SJCRH30 (cell line): ENCODE data around the gene SBF2. TPM values are rescaled to one million over a fixed set of nuclear protein-coding genes. Genes with fewer than 3 reads are reported as not detected.
A peak's percentile ranks its signal among the peaks of the same experiment; 100 is the strongest.

Experiments
- DNase-seq, 2 experiments: peaks; one replicate each; pipeline ENCODE4 v3.0.0-alpha.2; 2015 to 2020
- H3K27ac ChIP-seq: fragments of 250-450 bp; sonication (Bioruptor Pico); 2 replicates; pipeline ENCODE4 v1.5.1; 2020; ENCODE audit warnings: mild to moderate bottlenecking, moderate library complexity
- H3K27me3 ChIP-seq: fragments of 250-450 bp; sonication (Bioruptor Pico); 2 replicates; pipeline ENCODE4 v1.5.1; 2020; ENCODE audit warnings: mild to moderate bottlenecking, moderate library complexity
- H3K36me3 ChIP-seq: fragments of 250-450 bp; sonication (Bioruptor Pico); 2 replicates; pipeline ENCODE4 v1.5.1; 2020; ENCODE audit warnings: mild to moderate bottlenecking, moderate library complexity
- H3K4me1 ChIP-seq: fragments of 250-450 bp; sonication (Bioruptor Pico); 2 replicates; pipeline ENCODE4 v1.5.1; 2020; ENCODE audit warnings: mild to moderate bottlenecking, moderate library complexity
- H3K4me3 ChIP-seq: fragments of 250-450 bp; sonication (Bioruptor Pico); 2 replicates; pipeline ENCODE4 v1.5.1; 2020; ENCODE audit warnings: mild to moderate bottlenecking, moderate library complexity
- H3K9me3 ChIP-seq: fragments of 250-450 bp; sonication (Bioruptor Pico); replicated peaks from 2 replicates; pipeline ENCODE4 v1.5.1; 2020; ENCODE audit warnings: mild to moderate bottlenecking, moderate library complexity
- total RNA-seq: library from RNA; depleted of rRNA; stranded (reverse); fragments of >200 nt; shearing (Covaris generic); gene quantifications from 2 replicates; pipeline ENCODE4 v1.2.3, GENCODE V29; 2014

The SBF2 gene
- total RNA-seq, 1 experiment from 2014 or later, result 34.7 TPM

- H3K9me3 ChIP-seq, result no peaks in the 10 kb centered on the region
- peaks cover 29% of the 10 kb centered on the region for H3K36me3 ChIP-seq
- peaks cover 12% of the 10 kb centered on the region for H3K4me1 ChIP-seq
- H3K27me3 ChIP-seq, result no peaks in the 10 kb centered on the region
- H3K27ac ChIP-seq, result peak overlapping the region; percentile 31
- H3K4me3 ChIP-seq, result no peak overlapping the region
- DNase-seq, result no peak
These were observed 506.8 kb downstream of the SBF2 start for GRCh38 chr11:9787260-9787659.

- Histone ChIP-seq H3K27me3 (no peaks in the 10 kb centered on the region), H3K9me3 (no peaks in the 10 kb centered on the region), H3K4me3 (no peak overlapping the region), H3K27ac (no peak overlapping the region), H3K36me3 (peaks cover 37% of the 10 kb centered on the region), H3K4me1 (peaks cover 12% of the 10 kb centered on the region)
- no peak for DNase-seq
These were observed 509.3 kb downstream of the SBF2 start for GRCh38 chr11:9784602-9785315.

GRCh38 chr11:9783986-9784385 is 510.0 kb downstream of the SBF2 start:
- DNase-seq, result no peak
- H3K36me3 ChIP-seq, result peaks cover 40% of the 10 kb centered on the region
- H3K4me1 ChIP-seq, result peaks cover 12% of the 10 kb centered on the region
- H3K9me3 ChIP-seq, result no peaks in the 10 kb centered on the region
- H3K27ac ChIP-seq, result no peak overlapping the region
- H3K4me3 ChIP-seq, result no peak overlapping the region
- no peaks in the 10 kb centered on the region for H3K27me3 ChIP-seq

- Histone ChIP-seq H3K9me3 (0 out of 2 replicates have a peak, but pooled peaks cover 2% of the 10 kb centered on the region), H3K36me3 (peaks cover 33% of the 10 kb centered on the region)
These were observed 513.1 kb downstream of the SBF2 start for GRCh38 chr11:9780929-9781328.

GRCh38 chr11:9777525-9777924 is 516.5 kb downstream of the SBF2 start:
- Histone ChIP-seq H3K9me3 (0 out of 2 replicates have a peak, but pooled peaks cover 2% of the 10 kb centered on the region), H3K4me1 (peaks cover 16% of the 10 kb centered on the region), H3K27me3 (no peaks in the 10 kb centered on the region), H3K27ac (no peak overlapping the region), H3K36me3 (peaks cover 28% of the 10 kb centered on the region), H3K4me3 (no peak overlapping the region)
- no peak for DNase-seq

More at GRCh38 chr11:9780929-9781328, 513.1 kb downstream of the SBF2 start:
- no peak for DNase-seq
- Histone ChIP-seq H3K4me1 (no peaks in the 10 kb centered on the region), H3K4me3 (no peak overlapping the region), H3K27me3 (no peaks in the 10 kb centered on the region), H3K27ac (no peak overlapping the region)

- H3K4me1 ChIP-seq, result peaks cover 16% of the 10 kb centered on the region
- H3K27me3 ChIP-seq, result no peaks in the 10 kb centered on the region
- no peak overlapping the region for H3K27ac ChIP-seq
- no peak overlapping the region for H3K4me3 ChIP-seq
- H3K36me3 ChIP-seq, result peaks cover 28% of the 10 kb centered on the region
- 0 out of 2 replicates have a peak, but pooled peaks cover 2% of the 10 kb centered on the region for H3K9me3 ChIP-seq
- no peak for DNase-seq
These were observed 517.0 kb downstream of the SBF2 start for GRCh38 chr11:9777066-9777465.

GRCh38 chr11:9776203-9776602 is 517.8 kb downstream of the SBF2 start:
- no peak overlapping the region for H3K4me3 ChIP-seq

GRCh38 chr11:9775398-9775779 is 518.6 kb downstream of the SBF2 start:
- Histone ChIP-seq H3K4me3 (no peak overlapping the region), H3K36me3 (peaks cover 19% of the 10 kb centered on the region), H3K9me3 (0 out of 2 replicates have a peak, but pooled peaks cover 2% of the 10 kb centered on the region), H3K27ac (no peak overlapping the region), H3K27me3 (no peaks in the 10 kb centered on the region), H3K4me1 (peaks cover 22% of the 10 kb centered on the region)
- DNase-seq, result no peak

More at GRCh38 chr11:9776203-9776602, 517.8 kb downstream of the SBF2 start:
- DNase-seq, result no peak
- peaks cover 19% of the 10 kb centered on the region for H3K4me1 ChIP-seq
- no peaks in the 10 kb centered on the region for H3K27me3 ChIP-seq
- 0 out of 2 replicates have a peak, but pooled peaks cover 2% of the 10 kb centered on the region for H3K9me3 ChIP-seq
- H3K27ac ChIP-seq, result no peak overlapping the region
- H3K36me3 ChIP-seq, result peaks cover 21% of the 10 kb centered on the region

GRCh38 chr11:9774591-9775397 is 519.2 kb downstream of the SBF2 start:
- Histone ChIP-seq H3K4me1 (peaks cover 22% of the 10 kb centered on the region), H3K27me3 (no peaks in the 10 kb centered on the region), H3K36me3 (peaks cover 16% of the 10 kb centered on the region), H3K9me3 (0 out of 2 replicates have a peak, but pooled peaks cover 2% of the 10 kb centered on the region), H3K27ac (no peak overlapping the region), H3K4me3 (no peak overlapping the region)
- DNase-seq, result no peak

- H3K9me3 ChIP-seq, result 0 out of 2 replicates have a peak, but pooled peaks cover 2% of the 10 kb centered on the region
- H3K27me3 ChIP-seq, result no peaks in the 10 kb centered on the region
- H3K27ac ChIP-seq, result no peak overlapping the region
- H3K36me3 ChIP-seq, result peaks cover 9% of the 10 kb centered on the region
- DNase-seq, result no peak
- peaks cover 22% of the 10 kb centered on the region for H3K4me1 ChIP-seq
- no peak overlapping the region for H3K4me3 ChIP-seq
These were observed 519.9 kb downstream of the SBF2 start for GRCh38 chr11:9774109-9774508.

GRCh38 chr11:9773524-9773923 is 520.5 kb downstream of the SBF2 start:
- H3K36me3 ChIP-seq, result peaks cover 6% of the 10 kb centered on the region; the same call in 1 of the 2 replicates
- DNase-seq, result no peak
- no peak overlapping the region for H3K27ac ChIP-seq

GRCh38 chr11:9772218-9772617 is 521.8 kb downstream of the SBF2 start:
- no peak for DNase-seq
- H3K27ac ChIP-seq, result no peak overlapping the region
- no peaks in the 10 kb centered on the region for H3K27me3 ChIP-seq
- peaks cover 38% of the 10 kb centered on the region for H3K4me1 ChIP-seq
- H3K4me3 ChIP-seq, result no peak overlapping the region
- no peaks in the 10 kb centered on the region for H3K9me3 ChIP-seq
- H3K36me3 ChIP-seq, result no peaks in the 10 kb centered on the region

More at GRCh38 chr11:9773524-9773923, 520.5 kb downstream of the SBF2 start:
- Histone ChIP-seq H3K4me1 (peaks cover 24% of the 10 kb centered on the region), H3K27me3 (no peaks in the 10 kb centered on the region), H3K9me3 (0 out of 2 replicates have a peak, but pooled peaks cover 2% of the 10 kb centered on the region), H3K4me3 (no peak overlapping the region)

- no peak overlapping the region for H3K27ac ChIP-seq
- H3K27me3 ChIP-seq, result no peaks in the 10 kb centered on the region
- H3K36me3 ChIP-seq, result no peaks in the 10 kb centered on the region
- no peaks in the 10 kb centered on the region for H3K9me3 ChIP-seq
- no peak overlapping the region for H3K4me3 ChIP-seq
- DNase-seq, result no peak
- H3K4me1 ChIP-seq, result peaks cover 49% of the 10 kb centered on the region
These were observed 522.9 kb downstream of the SBF2 start for GRCh38 chr11:9771071-9771511.

- no peaks in the 10 kb centered on the region for H3K9me3 ChIP-seq
- no peaks in the 10 kb centered on the region for H3K27me3 ChIP-seq
- DNase-seq, result no peak
- H3K36me3 ChIP-seq, result no peaks in the 10 kb centered on the region
- H3K4me3 ChIP-seq, result no peak overlapping the region
- H3K27ac ChIP-seq, result no peak overlapping the region
- H3K4me1 ChIP-seq, result peaks cover 47% of the 10 kb centered on the region
These were observed 524.4 kb downstream of the SBF2 start for GRCh38 chr11:9769621-9770020.
